Measurements from ENCODE around the gene DDAH1.

Gene DDAH1

GRCh38 chr1:85467929-85468540, 3.1 kb upstream of the DDAH1 start:
- DNase-seq: no peak

- no peak for DNase-seq
Observed at GRCh38 chr1:85467036-85467435, 2.1 kb upstream of the DDAH1 start.

DNA sequence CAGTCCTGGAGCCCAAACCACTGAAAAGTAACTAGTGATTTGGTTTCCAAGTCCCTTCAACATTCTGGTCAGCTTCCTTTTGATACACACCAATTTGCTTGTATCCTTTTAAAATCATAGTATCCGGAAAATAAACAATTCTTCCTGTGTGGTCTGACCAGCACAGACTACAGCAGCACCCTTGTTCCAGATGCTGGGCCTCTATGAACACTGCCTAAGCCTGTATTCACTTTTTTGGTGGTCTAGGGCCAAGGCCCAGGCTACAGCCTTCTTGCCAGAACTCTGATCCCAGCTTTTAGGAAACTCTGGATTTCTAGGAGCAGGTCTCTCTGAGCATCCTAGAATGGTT, 801 bp upstream of the DDAH1 start:
- no peak for DNase-seq

DNA sequence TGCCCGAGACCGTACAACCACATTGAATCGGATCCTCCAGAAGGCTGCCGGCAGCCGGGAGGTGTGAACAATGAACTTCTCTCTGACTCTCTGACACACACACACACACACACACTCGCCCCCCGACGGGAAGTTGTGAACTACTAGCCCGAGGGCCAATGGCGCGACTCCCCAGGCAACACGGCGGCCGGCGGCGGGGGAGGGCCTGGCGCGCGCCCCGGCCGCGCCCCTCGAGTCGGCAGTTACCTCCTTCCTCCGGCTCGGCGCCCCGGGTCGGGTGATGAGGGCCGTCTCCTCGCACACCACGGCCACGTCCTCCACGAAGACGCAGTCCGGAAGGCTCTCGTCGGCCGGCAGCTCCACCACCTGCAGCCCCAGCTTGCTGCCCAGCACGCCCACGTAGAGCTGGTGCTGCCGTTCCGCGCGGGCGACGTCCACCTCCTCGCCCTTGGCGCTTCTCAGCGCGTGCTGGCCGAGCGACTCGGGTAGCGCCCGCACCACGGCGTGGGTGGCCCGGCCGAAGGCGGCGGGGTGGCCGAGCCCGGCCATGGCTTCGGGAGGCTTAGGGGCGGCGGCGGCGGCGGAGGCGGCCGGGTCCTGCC, 361 bp downstream of the DDAH1 start:
- peak; percentile 44 to 53 for DNase-seq

DNA sequence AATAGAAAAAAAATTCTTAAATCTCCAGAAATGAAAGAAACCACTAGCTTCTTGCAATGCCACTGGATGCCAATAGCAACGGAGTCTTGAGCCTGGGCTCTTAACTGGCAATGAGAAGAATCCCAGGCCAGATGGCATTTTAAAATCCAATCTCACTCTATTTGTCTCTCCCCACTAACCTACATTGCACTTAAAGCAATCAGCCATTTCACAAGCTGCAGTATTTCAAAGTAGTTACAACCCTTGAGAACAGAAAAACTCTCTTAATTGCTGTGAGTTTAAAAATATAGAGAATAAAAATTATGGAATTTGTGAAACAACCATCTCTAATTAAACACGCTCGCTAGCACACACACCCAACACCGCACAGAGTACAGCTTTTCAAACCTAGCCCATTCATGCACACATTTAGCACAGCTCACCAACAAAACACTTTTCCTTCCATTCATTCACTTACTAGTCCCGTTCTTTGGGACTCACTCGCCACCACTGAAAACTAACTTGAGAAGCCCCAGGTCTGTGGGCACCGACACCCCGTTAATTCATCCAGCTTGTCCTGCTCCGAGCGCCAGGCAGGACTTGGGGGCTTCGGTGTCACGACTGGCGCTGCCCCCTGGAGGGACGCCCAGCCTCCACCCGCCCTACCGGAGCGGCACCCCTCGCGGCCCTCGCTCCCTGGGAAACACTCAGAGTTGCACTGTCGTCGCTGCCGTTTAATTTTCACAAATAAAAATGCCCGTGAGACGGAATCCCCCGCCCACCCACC, 1.0 kb downstream of the DDAH1 start:
- no peak for DNase-seq

GRCh38 chr1:85462931-85463649, 1.9 kb downstream of the DDAH1 start:
- no peak for DNase-seq

GRCh38 chr1:85461216-85461918, 3.6 kb downstream of the DDAH1 start:
- DNase-seq: no peak

- DNase-seq: no peak
Observed at GRCh38 chr1:85460555-85461088, 4.3 kb downstream of the DDAH1 start.

GRCh38 chr1:85459290-85459689, 5.7 kb downstream of the DDAH1 start:
- DNase-seq: no peak

DNA sequence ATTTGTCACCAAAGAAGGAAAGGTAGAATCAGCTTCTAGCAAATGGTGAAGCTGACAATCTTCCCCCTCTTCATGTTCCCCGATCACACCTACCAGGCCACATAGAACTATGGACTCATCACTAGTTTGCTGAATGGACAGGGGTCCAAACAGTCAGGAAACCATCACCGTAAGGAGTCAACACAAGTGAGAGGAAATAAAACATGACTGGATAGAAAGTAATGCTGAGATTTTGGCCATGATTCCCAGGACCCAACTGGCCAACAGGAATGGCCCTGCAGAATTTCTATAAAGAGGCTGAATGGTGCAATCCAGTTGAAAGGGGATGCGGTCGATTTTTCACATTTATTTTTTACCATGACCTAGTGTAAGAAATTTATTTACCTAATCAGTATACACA, 10.7 kb downstream of the DDAH1 start:
- no peak for DNase-seq

DNA sequence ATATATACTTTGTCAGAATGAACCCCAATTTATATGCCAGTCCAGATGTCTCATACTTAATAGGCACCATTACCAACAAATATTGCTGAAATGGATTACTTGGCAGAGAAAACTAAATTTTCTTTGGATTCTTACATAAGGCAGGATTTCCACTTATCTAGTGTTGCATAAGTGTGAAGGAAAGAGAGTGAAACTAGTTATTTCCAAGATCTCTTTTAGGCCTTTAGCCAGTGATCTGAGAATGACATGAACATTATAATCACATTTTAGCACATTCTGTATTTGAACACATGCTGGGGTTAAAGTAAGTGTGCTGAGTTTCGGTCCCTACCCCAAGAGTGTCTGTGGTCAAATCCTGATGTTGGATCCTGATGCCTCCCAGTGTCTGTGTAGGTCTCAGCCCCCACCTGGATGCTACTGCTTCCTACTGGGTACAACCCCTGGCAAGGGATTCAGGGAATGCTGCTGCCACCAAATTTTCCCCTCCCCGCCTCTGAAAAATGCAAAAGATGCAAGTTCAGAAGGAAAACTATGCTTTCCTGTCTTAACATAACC, 11.2 kb downstream of the DDAH1 start:
- no peak for DNase-seq

- no peak for DNase-seq
Observed at GRCh38 chr1:85452948-85453347, 12.0 kb downstream of the DDAH1 start.

DNA sequence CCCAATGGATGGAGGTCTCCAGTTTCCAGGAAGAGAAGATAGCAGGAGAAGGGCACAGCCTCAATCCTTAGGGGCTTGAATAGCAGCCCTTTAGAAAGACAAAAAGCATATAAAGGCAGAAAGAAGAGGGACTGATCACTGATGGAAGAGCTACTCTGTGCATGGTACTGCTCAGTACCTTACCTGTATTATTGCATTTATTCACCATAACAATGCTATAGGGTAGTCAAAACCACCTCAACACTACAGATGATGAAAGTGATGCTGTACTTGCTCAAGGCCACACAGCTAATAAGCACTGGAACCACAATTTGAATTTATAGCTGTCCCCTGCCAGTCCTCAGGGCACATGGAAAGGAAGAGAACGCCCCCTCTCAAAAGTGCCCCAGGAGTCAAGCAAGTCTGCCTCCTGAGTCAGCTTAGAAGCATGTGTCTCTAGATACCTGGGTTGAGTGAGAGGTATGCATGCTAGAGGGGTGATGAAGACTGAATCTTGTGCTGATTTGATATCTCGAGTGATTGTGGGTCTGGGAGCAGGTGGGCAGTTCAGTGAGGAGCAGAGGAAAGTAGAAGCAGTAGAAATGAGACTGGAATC, 13.6 kb downstream of the DDAH1 start:
- DNase-seq: no peak

DNA sequence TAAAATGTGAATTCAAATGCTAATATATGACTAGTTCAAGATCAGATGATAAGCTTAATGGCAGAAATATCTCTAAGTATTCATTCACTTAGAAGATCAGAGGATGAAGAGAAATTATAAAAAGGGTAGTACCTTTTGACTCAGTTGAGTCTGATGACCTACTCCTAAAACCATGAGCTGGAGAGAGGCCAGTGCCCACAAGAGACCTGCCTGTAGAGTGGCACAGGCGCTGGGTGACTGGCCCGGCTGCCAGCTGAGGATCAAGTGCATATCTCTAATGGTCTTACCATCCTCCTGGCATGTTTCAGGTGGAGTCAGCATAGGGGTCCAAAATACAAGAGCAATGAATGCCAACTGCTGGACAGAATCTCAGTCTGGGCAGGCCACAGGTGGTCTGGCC, 14.1 kb downstream of the DDAH1 start:
- no peak for DNase-seq

- DNase-seq: no peak
Observed at GRCh38 chr1:85449356-85449755, 15.6 kb downstream of the DDAH1 start.

DNA sequence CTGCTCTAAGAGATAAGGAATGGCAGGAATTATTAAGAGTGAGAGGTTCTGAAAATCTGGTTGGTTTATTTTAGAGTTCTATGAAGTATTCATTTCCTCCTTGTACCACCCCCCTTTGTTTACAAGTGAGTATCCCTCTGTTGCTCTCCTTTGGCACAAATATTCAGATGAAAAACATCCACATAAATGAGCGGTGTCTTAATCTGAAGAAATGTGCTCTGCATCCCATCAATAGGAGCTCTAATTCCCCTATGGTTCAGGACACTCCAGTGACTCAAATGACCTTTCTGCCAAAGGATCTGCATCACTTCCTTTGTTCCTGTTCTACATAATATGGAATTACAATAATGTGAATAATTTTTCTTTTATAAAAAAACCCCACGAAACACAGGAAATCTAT, 16.6 kb downstream of the DDAH1 start:
- DNase-seq: no peak

DNA sequence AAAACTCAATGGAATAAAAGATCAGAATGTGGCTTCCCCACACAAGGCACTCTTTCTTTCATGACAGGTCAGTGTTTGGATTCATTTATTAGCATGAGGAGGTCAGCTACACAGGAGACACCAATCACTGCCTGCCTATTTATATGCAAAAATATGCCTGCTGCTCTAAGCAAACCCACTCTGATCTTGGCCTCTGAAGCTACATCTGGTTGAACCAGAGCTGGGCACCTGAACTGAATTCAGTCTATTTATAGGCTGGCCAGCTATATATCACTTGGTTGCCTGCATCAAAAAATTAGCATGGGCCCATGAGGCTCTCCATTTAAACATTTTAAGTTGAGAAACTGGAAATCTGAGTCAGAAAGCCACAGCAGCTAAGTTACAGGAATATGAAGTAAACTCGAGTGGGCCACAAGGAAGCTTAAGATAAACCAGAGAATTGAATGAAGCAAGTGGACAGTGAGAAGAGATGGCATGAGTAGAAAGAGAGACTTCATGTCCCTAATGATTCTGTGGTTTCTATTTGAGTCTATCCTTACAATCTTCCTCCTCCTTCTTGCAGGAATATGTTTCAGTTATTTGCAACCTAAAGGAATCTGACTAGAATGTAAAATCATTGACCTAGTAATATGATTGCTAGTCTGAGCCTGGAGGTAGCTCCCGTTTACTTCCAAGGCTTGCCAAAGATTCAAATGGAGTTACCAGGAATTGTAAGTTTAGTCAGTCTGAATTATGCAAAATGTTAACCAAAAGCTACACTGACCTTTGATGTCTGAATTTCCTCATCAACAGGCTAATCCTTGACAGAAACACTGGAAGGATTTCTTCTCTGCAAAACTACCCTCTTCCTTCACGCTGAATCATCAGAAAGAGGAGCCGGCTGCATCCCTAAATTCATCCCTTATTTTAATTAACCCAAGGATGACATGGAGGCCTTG, 17.7 kb downstream of the DDAH1 start:
- no peak for DNase-seq

DNA sequence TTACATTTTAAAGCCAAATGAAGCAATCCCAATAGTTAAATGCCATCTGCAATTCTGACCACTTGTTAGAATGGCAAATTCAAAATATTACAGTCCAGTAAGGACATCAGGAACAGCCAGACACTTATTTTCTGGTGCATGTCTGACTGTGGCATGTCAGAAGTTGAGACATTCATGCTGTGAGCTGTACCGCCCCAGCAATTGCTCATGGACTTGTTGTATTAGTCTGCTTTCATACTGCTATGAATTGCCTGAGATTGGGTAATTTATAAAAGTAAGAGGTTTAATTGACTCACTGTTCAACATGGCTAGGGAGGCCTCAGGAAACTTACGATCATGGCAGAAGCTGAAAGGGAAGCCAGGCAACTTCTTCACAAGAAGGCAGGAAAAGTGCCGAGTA, 19.1 kb downstream of the DDAH1 start:
- no peak for DNase-seq

DNA sequence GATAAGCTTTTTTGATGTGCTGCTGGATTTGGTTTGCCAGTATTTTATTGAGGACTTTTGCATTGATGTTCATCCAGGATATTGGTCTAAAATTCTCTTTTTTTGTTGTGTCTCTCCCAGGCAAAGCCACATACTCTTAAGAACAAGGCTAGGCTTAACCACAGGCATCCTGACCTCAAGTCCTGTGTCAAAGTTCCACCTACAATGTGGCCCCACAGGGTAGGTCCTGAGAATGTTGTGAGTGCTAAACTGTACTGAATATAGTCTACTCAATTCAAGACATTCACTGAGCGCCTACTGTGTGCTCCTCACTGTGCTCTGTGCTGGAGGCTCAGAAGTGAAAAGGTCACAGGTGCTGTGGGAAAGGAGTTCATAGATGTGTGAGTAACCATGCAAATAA, 20.6 kb downstream of the DDAH1 start:
- DNase-seq: no peak

- DNase-seq: no peak
Observed at GRCh38 chr1:85440612-85441011, 24.3 kb downstream of the DDAH1 start.

- DNase-seq: no peak
Observed at GRCh38 chr1:85438353-85438752, 26.6 kb downstream of the DDAH1 start.

Measured in AML-193 (cell line).